ENCODE data around the gene VTCN1. TPM values are rescaled to one million over a fixed set of nuclear protein-coding genes. Genes with fewer than 3 reads are reported as not detected.

The VTCN1 gene
- total and polyA plus RNA-seq, 2 of the 8 experiments (the other 6 are each of a cell fraction or from before 2014, with no cell fraction given): 0.32 TPM; not detected in 1

- no peak overlapping the region for H3K23ac ChIP-seq (ENCODE audit: insufficient read length)
- H3K9me3 ChIP-seq (ENCODE audit: insufficient read depth in 2 of 2, low read depth in 1 of 2, low read length in 1 of 2): no peaks in the 10 kb centered on the region; a peak in 1 of 4 replicates
- CTCF ChIA-PET (ENCODE audit: partially characterized antibody): interaction anchor here (0.7 to 2.2 kb wide), 3 partner anchors 43 to 111 kb away, joined by 3 to 6 read pairs (median 3); no protein-coding TSS in a partner anchor
- no peak overlapping the region for H2AK5ac ChIP-seq (ENCODE audit: low read depth, low read length)
- FAIRE-seq (no peak), DNase-seq (ENCODE audit: low read depth in 1 of 2, low spot score in 2 of 2) (no peak)
- H4K91ac ChIP-seq (replicated peaks; ENCODE audit: insufficient read length, low read length): peak overlapping the region; percentile 71
- H3K4me1 ChIP-seq (replicated peaks in 1 of 4; ENCODE audit: control insufficient read depth in 3 of 4, insufficient read depth in 4 of 4, low read length in 3 of 4): peaks cover 3 to 15% (median 8%) of the 10 kb centered on the region in 4 experiments; a peak in 5 of 7 replicates
- no peak overlapping the region for H2BK5ac ChIP-seq (ENCODE audit: low read depth, low read length)
- no peak overlapping the region for H2AFZ ChIP-seq (ENCODE audit: low read length)
- no peak overlapping the region for H3K56ac ChIP-seq (replicated peaks; ENCODE audit: insufficient read length, low read depth, low read length)
- no peak overlapping the region for H3K27ac ChIP-seq (ENCODE audit: low read depth, low read length)
- POLR2A ChIA-PET (ENCODE audit: partially characterized antibody): interaction anchor here (1.2 kb wide), 1 partner anchor 51 kb away, joined by 3 read pairs; no protein-coding TSS in a partner anchor
- no peak overlapping the region for H3K4ac ChIP-seq (replicated peaks; ENCODE audit: insufficient read length, low read depth, low read length)
- no peaks in the 10 kb centered on the region for H4K20me1 ChIP-seq (replicated peaks in 1 of 2; ENCODE audit: control insufficient read depth in 1 of 2, insufficient read depth in 2 of 2, low read length in 2 of 2)
- H2BK15ac ChIP-seq (ENCODE audit: low read length): no peak overlapping the region
- H4K8ac ChIP-seq (ENCODE audit: extremely low read depth, insufficient read depth, low read length): no peak overlapping the region
- peak overlapping the region; percentile 64; the same call in 1 of the 2 replicates for H2BK12ac ChIP-seq (ENCODE audit: low read depth, low read length)
- peak overlapping the region; percentile 26 for H2BK120ac ChIP-seq (replicated peaks; ENCODE audit: low read depth, low read length)
- no peaks in the 10 kb centered on the region for H3K27me3 ChIP-seq (replicated peaks in 1 of 4; ENCODE audit: control insufficient read depth in 3 of 4, extremely low read depth in 1 of 4, insufficient read depth in 3 of 4, low read length in 3 of 4)
- no peaks in the 10 kb centered on the region for H3K23me2 ChIP-seq (ENCODE audit: low read depth, low read length)
- H3K4me3 ChIP-seq (ENCODE audit: extremely low read depth in 1 of 4, insufficient read depth in 2 of 4, low read depth in 3 of 4, low read length in 4 of 4): no peak overlapping the region
- H3K79me2 ChIP-seq (ENCODE audit: control insufficient read depth in 1 of 2, insufficient read depth in 2 of 2, low read length in 2 of 2): no peaks in the 10 kb centered on the region
- no peak overlapping the region for H3K4me2 ChIP-seq (ENCODE audit: insufficient read depth in 1 of 2, low read depth in 2 of 2, low read length in 2 of 2)
- no peak overlapping the region for H3K18ac ChIP-seq (ENCODE audit: extremely low read depth, low read length)
- no peak overlapping the region for H3K14ac ChIP-seq (ENCODE audit: insufficient read length)
- H4K5ac ChIP-seq (ENCODE audit: insufficient read length, low read depth, low read length): no peak overlapping the region
- 90% methylated on average over 6 of the region's 6 CpGs; no CpG with 5 or more reads in 1 of the 2 experiments for WGBS, 2 experiments (ENCODE audit: extremely low coverage in 1 of 2, insufficient coverage in 1 of 2, insufficient read length in 1 of 2, insufficient replicate concordance in 2 of 2, low coverage in 1 of 2, low lambda C conversion rate in 2 of 2, missing lambda C conversion rate in 1 of 2)
- H3K36me3 ChIP-seq (ENCODE audit: control insufficient read depth in 2 of 4, insufficient read depth in 4 of 4, low read length in 3 of 4): no peaks in the 10 kb centered on the region
- H2BK20ac ChIP-seq (ENCODE audit: low read length): no peak overlapping the region
- H3K79me1 ChIP-seq (ENCODE audit: low read depth, low read length): no peaks in the 10 kb centered on the region
- H3K9ac ChIP-seq (replicated peaks in 1 of 4; ENCODE audit: extremely low read depth in 1 of 4, low read depth in 3 of 4, low read length in 3 of 4): no peak overlapping the region
- no peak for TF ChIP-seq ZNF274 (IDR thresholded peaks at IDR 0.05; ENCODE audit: borderline replicate concordance, extremely low read depth, low read length)
These were observed 37.0 kb downstream of the VTCN1 start for GRCh38 chr1:117173691-117174090.

All from H1 (cell line).